Measurements from ENCODE around the gene TCF7.

The TCF7 gene

DNA sequence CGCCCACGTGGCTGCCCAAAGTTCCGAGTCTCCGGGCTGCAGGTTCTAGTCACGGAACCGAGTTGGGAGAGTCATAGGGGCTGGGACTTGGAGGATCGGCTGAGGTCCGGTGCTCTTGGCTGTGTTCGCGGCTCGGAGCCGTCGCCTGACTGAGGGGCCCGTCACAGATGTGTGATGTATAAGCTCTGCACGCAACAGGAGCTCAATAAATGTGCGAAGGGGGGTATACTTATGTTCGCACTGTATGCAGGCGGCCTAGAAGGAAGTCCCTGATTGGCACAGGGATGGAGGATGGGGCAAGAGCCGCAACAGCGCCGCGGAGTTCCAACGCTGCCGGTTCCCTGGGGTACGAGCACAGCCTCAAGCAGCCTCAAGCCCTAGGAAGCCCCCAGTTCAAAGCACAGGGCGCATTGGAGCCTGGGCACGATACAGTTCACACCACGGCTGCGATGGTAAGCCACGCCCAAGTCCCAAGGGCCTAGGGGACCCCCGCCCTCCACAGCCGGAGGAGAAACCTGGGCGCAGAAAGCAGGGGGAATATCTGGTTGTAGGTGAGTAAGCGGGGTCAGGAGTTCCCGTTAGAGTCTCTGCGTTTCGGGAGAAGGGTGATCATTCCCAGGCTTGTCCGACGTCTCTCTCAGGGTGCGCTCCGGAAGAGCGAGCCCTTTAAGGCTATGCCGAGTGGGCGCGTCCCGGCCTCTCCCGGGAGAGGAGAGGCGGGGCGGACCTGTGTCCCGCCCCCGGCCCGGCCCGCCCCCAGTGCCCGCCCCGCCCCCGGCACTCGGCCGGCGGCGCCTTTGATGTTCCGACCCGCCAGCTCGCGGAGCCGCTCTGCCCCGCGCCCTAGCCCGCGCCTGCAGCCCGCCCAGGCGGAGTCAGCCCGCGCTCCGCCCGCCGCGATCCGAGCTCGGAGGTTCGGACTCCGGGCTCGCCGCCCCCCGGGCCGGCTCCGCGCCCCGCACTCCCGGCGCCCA is at the start of gene TCF7:
Gene TCF7 (plus strand): TSS at position 780 of the 974 bp plus-strand sequence. CDS start 226 bp downstream, outside the sequence.
- in situ Hi-C loops (cut with HindIII; ENCODE audit: low pct_ligation_motif_present, low pct_unique_long_range_greater_than_20kb, low sequenced_read_pairs), result no loop called here
- DNase-seq, result peak; percentile 74

GRCh38 chr5:134069553-134069952 is 44.9 kb upstream of the TCF7 start:
- in situ Hi-C loops (cut with HindIII; ENCODE audit: low pct_ligation_motif_present, low pct_unique_long_range_greater_than_20kb, low sequenced_read_pairs), result loop anchor here (25.0 kb wide), 1 partner anchor 93 kb away; no protein-coding TSS in a partner anchor
- no peak for DNase-seq

DNA sequence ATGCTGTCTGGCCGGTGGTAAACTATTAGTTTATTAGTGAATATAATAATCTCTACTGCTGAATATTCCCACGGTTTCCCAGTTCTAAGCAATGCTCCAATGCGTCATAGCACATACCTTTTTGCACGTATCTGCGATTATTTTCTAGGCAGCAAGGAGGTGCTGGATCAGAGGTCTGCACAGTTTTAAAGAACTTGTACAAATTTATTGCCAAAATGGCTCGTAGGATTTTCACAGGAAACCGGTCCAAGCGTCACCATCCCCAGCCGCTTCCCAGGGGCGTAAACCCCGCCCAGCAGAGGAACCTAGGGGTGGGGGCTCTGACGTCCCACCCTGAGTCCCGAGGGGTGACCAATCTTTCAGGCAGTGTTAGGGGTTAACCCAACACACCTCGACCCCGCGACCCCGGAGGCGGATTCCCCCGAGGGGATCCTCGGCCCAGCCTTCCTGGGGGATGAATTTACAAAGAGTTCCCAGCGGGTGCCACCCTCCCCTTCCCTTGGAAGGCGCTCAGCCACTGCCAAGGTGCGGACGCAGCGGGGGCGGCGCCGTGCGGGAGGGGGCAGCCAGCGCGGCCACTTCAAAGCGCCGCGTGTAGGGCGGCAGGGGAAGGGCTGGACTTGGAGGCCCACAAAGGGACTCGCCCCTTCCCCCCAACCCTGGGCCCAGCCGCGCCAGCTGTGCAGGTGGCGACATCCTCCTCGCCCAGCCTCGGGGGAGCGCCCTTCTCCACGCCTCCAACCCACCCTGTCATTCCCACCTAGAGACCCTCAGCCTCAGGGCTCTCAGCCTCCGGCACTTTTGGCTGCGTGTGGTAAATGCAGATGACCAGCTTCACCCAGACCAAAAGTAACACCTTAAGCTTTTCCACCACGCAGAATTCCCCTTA is 43.5 kb upstream of the TCF7 start:
- in situ Hi-C loops (cut with HindIII; ENCODE audit: low pct_ligation_motif_present, low pct_unique_long_range_greater_than_20kb, low sequenced_read_pairs), result loop anchor here (25.0 kb wide), 1 partner anchor 91 kb away; no protein-coding TSS in a partner anchor
- DNase-seq, result peak; percentile 12

GRCh38 chr5:134071614-134072207 is 42.8 kb upstream of the TCF7 start:
- no peak for DNase-seq
- in situ Hi-C loops (cut with HindIII; ENCODE audit: low pct_ligation_motif_present, low pct_unique_long_range_greater_than_20kb, low sequenced_read_pairs), result loop anchor here (25.0 kb wide), 1 partner anchor 91 kb away; no protein-coding TSS in a partner anchor

DNA sequence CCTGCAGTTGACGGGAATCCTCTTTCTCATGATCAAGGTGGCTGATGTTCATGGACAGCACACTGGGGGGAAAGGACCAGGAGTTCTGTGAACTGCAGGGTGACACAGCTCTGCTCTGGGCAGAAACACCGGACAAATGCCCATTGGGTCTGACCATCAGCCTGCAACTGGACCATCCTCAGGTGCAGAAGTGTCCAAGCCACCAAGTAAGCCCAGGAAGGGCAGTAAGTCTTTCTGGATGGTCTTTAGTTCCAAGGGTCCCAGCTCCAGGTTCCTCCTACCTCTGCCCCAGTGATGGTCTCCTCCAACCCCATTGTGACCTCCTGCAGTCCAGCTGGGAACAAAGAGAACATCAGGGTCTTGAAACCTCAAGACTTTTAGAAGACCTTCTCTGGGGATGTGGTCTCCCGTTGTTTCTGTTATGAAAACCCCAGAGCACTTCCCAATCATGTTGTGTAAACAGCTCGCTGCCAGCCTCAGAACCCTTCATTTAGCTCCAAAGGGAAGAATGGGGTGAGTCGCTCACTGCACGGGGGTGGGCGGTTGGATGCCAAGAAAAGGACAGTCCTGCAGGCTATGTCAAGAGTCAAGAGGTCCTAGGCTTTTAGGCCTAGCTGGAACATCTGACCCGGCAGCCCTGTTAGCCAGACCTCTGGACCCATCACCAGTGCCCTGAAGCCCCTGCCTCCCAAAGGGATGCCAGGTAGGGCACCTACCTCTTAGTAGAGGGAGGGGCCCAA is 41.8 kb upstream of the TCF7 start:
- in situ Hi-C loops (cut with HindIII; ENCODE audit: low pct_ligation_motif_present, low pct_unique_long_range_greater_than_20kb, low sequenced_read_pairs), result loop anchor here (25.0 kb wide), 1 partner anchor 90 kb away; no protein-coding TSS in a partner anchor
- no peak for DNase-seq

DNA sequence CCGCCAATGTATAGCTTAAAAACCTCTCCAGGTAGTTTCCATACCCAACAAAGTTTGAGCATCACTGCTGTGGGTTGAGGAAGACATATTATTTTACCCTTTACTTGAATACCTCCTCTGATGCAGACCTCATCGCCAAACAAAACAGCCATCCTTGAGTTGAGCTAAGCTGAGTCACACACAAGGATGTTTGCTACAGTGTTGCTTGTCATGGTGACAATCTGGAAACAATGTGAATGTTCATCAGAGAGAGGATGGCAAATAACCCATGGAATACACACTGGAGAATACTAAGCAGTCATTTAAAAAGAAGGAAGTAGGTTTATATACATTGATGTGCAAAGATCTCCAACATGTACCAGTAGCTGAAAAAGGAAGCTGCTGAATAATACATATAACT is 41.1 kb upstream of the TCF7 start:
- in situ Hi-C loops (cut with HindIII; ENCODE audit: low pct_ligation_motif_present, low pct_unique_long_range_greater_than_20kb, low sequenced_read_pairs), result loop anchor here (25.0 kb wide), 1 partner anchor 89 kb away; no protein-coding TSS in a partner anchor
- no peak for DNase-seq

DNA sequence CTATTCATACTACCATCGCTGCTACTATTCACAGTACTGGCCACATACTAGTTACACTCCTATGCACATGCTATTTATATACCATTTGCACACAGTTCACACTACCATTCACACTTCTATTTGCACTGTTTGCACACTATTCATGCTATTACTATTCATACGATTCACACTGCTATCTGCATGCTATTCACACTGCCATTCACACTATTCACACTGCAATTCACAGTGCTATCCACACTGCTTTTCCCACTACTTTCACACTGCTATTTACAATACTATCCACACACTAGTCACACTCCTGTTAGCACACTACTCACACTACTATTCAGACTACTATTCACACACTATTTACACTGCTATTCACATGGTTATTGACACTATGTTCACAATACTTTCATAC is 39.4 kb upstream of the TCF7 start:
- in situ Hi-C loops (cut with HindIII; ENCODE audit: low pct_ligation_motif_present, low pct_unique_long_range_greater_than_20kb, low sequenced_read_pairs), result no loop called here

DNA sequence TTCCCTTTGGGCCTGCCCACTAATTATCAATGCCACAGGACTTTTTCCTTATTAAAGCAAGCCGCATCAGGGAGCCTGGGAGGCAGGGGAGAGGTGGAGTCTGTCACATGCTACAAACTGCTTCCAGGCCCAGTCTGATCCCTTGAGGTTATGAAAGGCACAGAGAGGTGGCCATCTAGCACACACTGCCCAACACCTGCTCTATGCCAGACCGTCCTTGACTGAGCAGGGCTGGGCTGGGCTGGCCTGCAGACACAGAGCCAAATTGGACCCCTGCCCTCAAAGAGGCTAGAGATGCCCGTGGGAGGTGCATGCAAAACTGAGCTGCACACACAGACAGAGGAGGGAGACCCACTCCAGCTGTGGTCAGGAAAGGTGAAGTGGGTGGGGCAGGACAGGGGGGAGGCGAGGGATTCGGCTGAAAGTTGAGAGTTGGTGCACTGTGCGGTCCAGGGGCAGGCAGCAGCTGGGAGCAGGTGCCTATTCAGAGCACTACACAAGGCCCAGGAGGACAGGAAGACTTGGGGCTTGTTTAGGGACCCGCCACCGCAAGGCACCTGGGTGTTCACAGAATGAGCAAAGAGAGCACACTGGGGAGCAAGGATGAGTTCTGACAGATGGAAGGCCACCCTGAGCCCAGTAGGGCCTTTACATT is 36.4 kb upstream of the TCF7 start:
- DNase-seq, result no peak
- in situ Hi-C loops (cut with HindIII; ENCODE audit: low pct_ligation_motif_present, low pct_unique_long_range_greater_than_20kb, low sequenced_read_pairs), result no loop called here

More for the DNA sequence above, 39.4 kb upstream of the TCF7 start:
- no peak for DNase-seq

- no peak for DNase-seq
- in situ Hi-C loops (cut with HindIII; ENCODE audit: low pct_ligation_motif_present, low pct_unique_long_range_greater_than_20kb, low sequenced_read_pairs), result no loop called here
Observed at GRCh38 chr5:134079748-134080581, 34.5 kb upstream of the TCF7 start.

DNA sequence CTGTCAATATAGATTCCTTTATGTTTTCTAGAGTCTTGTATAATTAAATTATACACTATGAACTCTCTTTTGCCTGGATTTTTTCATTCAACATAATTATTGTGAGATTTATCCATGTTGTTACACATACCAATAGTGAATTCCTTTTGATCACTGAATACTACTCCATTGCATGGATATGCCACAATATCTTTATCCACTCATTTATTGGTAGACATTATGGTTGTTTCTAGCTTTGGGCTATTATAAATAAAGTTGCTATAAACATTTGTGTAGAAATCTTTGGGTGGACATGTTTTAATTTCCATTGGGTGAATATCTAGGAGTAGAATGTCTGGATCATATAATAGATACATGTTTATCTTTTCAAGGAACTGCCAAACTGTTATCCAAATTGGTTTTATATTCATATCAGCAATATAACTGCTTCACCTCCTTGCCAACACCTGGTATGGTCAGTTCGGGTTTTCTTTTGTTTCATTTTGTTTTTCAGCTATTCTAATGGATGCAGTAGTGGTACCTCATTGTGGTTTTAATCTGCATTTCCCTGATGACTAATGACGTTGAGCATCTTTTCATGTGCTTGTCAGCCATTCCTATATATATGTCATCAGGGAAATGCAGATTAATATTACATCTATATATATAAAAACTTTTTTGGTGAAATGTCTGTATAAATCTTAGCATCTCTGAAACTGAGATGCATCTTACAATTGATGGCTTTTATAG is 32.1 kb upstream of the TCF7 start:
- DNase-seq, result no peak
- in situ Hi-C loops (cut with HindIII; ENCODE audit: low pct_ligation_motif_present, low pct_unique_long_range_greater_than_20kb, low sequenced_read_pairs), result no loop called here

DNA sequence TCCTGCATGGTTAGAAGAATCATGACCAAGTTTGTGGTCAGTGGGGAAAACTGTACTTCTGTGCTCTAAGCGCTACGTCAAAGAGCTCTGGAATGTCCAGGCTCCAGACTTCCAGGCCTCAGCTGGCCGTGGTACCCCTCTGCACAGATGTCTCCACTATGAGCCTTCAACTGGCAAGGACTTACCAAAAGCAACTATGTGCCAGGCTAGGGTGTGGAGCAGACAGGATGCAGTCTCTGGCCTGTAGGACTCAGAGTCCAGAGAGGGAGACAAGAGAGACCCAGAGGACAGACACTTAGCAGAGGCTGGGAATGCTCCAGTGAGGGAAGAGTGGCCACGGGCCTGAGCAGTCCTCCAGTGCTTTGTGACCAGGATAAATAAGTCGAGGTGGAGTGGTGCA is 31.0 kb upstream of the TCF7 start:
- in situ Hi-C loops (cut with HindIII; ENCODE audit: low pct_ligation_motif_present, low pct_unique_long_range_greater_than_20kb, low sequenced_read_pairs), result no loop called here
- no peak for DNase-seq

GRCh38 chr5:134084022-134084565 is 30.4 kb upstream of the TCF7 start:
- in situ Hi-C loops (cut with HindIII; ENCODE audit: low pct_ligation_motif_present, low pct_unique_long_range_greater_than_20kb, low sequenced_read_pairs), result no loop called here
- DNase-seq, result no peak

- in situ Hi-C loops (cut with HindIII; ENCODE audit: low pct_ligation_motif_present, low pct_unique_long_range_greater_than_20kb, low sequenced_read_pairs), result no loop called here
Observed at GRCh38 chr5:134084570-134084969, 29.9 kb upstream of the TCF7 start.

DNA sequence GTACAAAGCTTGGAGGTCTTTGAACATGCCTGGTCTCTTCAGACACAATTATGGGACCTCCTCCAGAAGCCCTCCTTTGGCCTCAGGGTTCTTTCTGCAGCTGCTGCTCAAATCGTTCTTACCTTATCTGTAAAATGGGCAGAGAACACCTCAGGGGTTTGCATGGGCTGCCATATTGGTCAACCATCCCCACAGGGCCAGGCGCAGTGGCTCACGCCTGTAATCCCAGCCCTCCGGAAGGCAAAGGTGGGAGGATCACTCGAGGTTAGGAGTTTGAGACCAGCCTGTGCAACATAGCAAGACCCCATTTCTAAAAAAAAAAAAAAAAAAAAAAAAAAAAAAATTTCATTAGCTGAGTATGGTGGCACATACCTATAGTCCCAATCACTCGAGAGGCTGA is 29.1 kb upstream of the TCF7 start:
- in situ Hi-C loops (cut with HindIII; ENCODE audit: low pct_ligation_motif_present, low pct_unique_long_range_greater_than_20kb, low sequenced_read_pairs), result no loop called here
- DNase-seq, result no peak

More at GRCh38 chr5:134084570-134084969, 29.9 kb upstream of the TCF7 start:
- no peak for DNase-seq

DNA sequence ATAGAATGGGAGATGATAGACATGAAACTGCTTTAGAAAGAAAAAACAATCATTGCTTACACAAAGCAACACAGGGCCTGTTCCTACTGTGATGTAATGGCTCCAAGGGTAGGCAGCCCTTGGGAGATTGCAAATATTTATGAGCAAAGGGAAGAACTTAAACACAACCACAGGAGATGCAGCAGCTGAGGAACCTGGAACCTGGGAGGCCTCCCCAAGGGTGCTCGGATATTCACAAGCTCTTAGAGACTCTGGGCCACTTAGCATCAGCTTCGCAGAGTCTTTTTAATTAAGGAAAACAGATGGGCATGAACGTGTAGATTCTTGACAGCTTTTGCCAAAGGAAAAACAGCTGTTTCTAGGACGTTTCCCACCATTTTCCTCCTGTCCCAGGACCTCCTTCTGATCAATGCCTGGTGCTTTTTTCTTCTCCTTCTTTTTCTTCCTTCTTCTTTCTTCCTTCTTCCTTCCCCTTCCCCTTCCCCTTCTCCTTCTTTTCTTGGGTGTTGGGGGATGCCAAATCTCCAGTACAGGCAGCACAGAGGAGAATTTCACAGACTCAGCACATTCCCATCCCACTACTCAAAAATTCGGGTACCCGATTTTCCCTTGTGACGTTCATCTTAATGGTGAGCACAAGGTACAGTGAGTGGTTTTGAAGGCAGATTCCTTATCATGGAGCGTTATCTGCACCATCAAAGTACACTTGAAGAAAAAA is 28.1 kb upstream of the TCF7 start:
- no peak for DNase-seq
- in situ Hi-C loops (cut with HindIII; ENCODE audit: low pct_ligation_motif_present, low pct_unique_long_range_greater_than_20kb, low sequenced_read_pairs), result no loop called here
